Ovary (tissue), 9 donors: ENCODE data around the gene MAP3K10. TPM values are rescaled to one million over a fixed set of nuclear protein-coding genes. Genes with fewer than 3 reads are reported as not detected.

ENCODE experiments used
- DNase-seq, 5 donors: peaks; one replicate each; pipeline ENCODE4 v3.0.0-alpha.2; 2019 to 2020
- H3K27ac ChIP-seq, 2 donors: fragments of 200-600 bp; one replicate each; pipeline versions ENCODE4 v1.5.1 to v1.8.0; 2019 to 2022
- H3K27me3 ChIP-seq: fragments of 200-600 bp; one replicate; pipeline ENCODE4 v1.8.0; 2022
- H3K36me3 ChIP-seq: fragments of 200-600 bp; sonication (generic); one replicate; pipeline ENCODE4 v1.5.1; 2019
- H3K4me1 ChIP-seq: one replicate; pipeline ENCODE4 v1.8.1; 2013; ENCODE audit warnings: mild to moderate bottlenecking, moderate library complexity; ENCODE audit not compliant: insufficient read depth
- H3K4me3 ChIP-seq: fragments of 200-600 bp; sonication (generic); one replicate; pipeline ENCODE4 v1.5.1; 2017
- H3K9me3 ChIP-seq, 2 donors: fragments of 200-600 bp in 1 of 2; sonication (generic) in 1 of 2; one replicate each; pipeline versions ENCODE4 v1.5.1 to v1.8.1; 2013 to 2019; ENCODE audit warnings: mild to moderate bottlenecking in 1 of 2, moderate library complexity in 1 of 2
- EP300 ChIP-seq: sonication (generic); formaldehyde crosslinking; IDR thresholded peaks from one replicate; pipeline ENCODE4 v1.6.1; 2017; ENCODE audit warnings: antibody characterized with exemption
- POLR2A ChIP-seq: fragments of 450-650 bp; IDR thresholded peaks from one replicate; pipeline ENCODE4 v1.6.1; 2017; ENCODE audit warnings: antibody characterized with exemption, mild to moderate bottlenecking, moderate library complexity
- WGBS, 3 donors: extraction: QIAGEN DNeasy Blood & Tissue Kit in 1 of 3; methylation state at CpG; one replicate each; pipeline versions ENCODE4 v1.1.5 to v1.1.7; 2013 to 2017; 5-methylcytosine and 5-hydroxymethylcytosine counted together
- intact Hi-C, 4 donors: fragments of 100-400 bp; cut with DNase I; formaldehyde crosslinking; loops; one replicate each; pipeline versions ENCODE4 v1.11.0 to v1.15.1; 2022 to 2023
- polyA plus RNA-seq, 2 donors: library from polyadenylated mRNA; stranded (reverse); fragments of 200-250 nt in 1 of 2; fragments of 350-450 nt in 1 of 2; fragmentation: Illumina TruSeq in 1 of 2; extraction: RNeasy Lipid Tissue Mini Kit (QIAGEN cat#74804) in 1 of 2; gene quantifications; one replicate each; pipeline ENCODE4 v1.2.3, GENCODE V29; 2013 to 2014
- total RNA-seq, 7 donors: library from RNA; depleted of rRNA in 2 of 7; stranded (reverse); fragments of >200 nt in 2 of 7; fragmentation: NEBNext Ultra II Directional in 3 of 7; extraction: Animal tissue kit (Norgen Biotek cat#: 25700) in 3 of 7; gene quantifications; one replicate each; pipeline versions ENCODE4 v1.1.0 to v1.2.4, GENCODE V29; 2016 to 2023
- TF ChIP-seq, protein P1 (sequence below), 3 donors: fragments of 450-650 bp in 2 of 3; fragments of 200-600 bp in 1 of 3; IDR thresholded peaks; one replicate each; pipeline versions ENCODE4 v1.5.1 to v1.8.0; 2016 to 2022; ENCODE audit warnings: antibody characterized with exemption in 3 of 3, mild to moderate bottlenecking in 1 of 3
- donor health status: DM: no; HTN: no; CAD: no; lungs with moderate emphysema.
- donor health status: DM: no; HTN: no; CAD: no.
- donor health status: Bipolar disorder and iron deficiency.
- donor health status: DM: yes; HTN: yes; CAD: no.
- donor health status: DM: no; HTN: no; CAD: no.
- donor health status: DM: yes; HTN: yes; CAD: no.

MAP3K10 gene
- total and polyA plus RNA-seq, 9 donors: 1.2 to 26.2 (median 14.6) TPM

DNA sequence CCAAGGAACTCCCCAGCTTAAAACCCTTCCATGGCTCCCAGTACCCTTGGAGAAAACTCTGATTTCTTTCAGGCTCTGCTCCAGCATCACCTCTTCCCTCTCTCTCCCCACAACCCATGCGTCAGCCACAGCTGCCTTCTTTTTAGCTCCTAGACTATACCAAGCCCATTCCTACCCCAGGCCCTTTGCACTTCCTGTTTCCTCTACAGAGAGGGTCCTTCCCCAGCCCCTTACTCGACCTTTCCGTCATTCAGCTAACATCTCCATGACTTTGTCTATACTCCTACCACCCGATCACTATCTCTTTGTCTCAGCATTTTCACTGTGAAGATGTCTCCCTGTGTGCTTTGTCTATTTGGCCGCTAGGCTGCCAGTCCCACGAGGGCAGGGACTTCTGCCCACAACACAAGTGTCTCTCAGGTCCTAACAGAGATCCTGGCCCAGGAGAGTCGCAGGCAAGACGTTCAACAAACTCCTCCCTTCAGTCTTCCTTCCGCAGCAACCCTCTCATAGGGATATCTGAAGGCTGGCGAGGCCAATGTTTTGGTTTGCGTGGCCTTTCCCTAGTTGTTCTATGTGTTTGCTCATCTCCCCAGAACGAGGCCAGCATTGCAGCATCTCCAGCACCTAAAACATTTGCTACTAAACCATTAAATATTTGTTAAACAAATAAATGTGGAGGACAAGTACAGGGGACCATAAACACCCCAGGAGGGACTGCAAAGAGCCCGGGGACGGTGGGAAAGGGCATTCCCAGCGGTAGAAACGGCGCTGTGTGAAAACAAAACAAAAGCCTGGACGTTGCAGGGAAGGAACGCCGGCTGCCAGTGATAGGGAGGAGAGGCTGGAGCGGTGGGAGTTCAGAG, 34.4 kb downstream of the MAP3K10 start:
- no peaks in the 10 kb centered on the region for H3K9me3 ChIP-seq
- TF ChIP-seq EP300 (no peak), POLR2A (no peak)
- TF ChIP-seq, protein P1, sequence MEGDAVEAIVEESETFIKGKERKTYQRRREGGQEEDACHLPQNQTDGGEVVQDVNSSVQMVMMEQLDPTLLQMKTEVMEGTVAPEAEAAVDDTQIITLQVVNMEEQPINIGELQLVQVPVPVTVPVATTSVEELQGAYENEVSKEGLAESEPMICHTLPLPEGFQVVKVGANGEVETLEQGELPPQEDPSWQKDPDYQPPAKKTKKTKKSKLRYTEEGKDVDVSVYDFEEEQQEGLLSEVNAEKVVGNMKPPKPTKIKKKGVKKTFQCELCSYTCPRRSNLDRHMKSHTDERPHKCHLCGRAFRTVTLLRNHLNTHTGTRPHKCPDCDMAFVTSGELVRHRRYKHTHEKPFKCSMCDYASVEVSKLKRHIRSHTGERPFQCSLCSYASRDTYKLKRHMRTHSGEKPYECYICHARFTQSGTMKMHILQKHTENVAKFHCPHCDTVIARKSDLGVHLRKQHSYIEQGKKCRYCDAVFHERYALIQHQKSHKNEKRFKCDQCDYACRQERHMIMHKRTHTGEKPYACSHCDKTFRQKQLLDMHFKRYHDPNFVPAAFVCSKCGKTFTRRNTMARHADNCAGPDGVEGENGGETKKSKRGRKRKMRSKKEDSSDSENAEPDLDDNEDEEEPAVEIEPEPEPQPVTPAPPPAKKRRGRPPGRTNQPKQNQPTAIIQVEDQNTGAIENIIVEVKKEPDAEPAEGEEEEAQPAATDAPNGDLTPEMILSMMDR (IDR thresholded peaks at IDR 0.05): no peak
- intact Hi-C loops: no loop called here
- H3K36me3 ChIP-seq: no peaks in the 10 kb centered on the region
- H3K27ac ChIP-seq: no peak overlapping the region
- DNase-seq: no peak
- H3K27me3 ChIP-seq: no peaks in the 10 kb centered on the region
- WGBS, 3 donors: 16 to 20% (median 19%) methylated on average over 21 of the region's 21 CpGs
- H3K4me3 ChIP-seq: peak overlapping the region; percentile 27
- peaks cover 10% of the 10 kb centered on the region for H3K4me1 ChIP-seq

GRCh38 chr19:40228346-40228745, 37.1 kb downstream of the MAP3K10 start:
- intact Hi-C loops: no loop called here
- no peaks in the 10 kb centered on the region for H3K27me3 ChIP-seq
- H3K36me3 ChIP-seq: no peaks in the 10 kb centered on the region
- TF ChIP-seq EP300 (no peak), POLR2A (no peak)
- TF ChIP-seq, protein P1 (IDR thresholded peaks at IDR 0.05): no peak
- no peak overlapping the region for H3K27ac ChIP-seq
- no peak for DNase-seq
- 44 to 54% (median 48%) methylated on average over 10 of the region's 10 CpGs for WGBS, 3 donors
- no peaks in the 10 kb centered on the region for H3K9me3 ChIP-seq
- H3K4me1 ChIP-seq: peaks cover 10% of the 10 kb centered on the region
- H3K4me3 ChIP-seq: no peak overlapping the region

DNA sequence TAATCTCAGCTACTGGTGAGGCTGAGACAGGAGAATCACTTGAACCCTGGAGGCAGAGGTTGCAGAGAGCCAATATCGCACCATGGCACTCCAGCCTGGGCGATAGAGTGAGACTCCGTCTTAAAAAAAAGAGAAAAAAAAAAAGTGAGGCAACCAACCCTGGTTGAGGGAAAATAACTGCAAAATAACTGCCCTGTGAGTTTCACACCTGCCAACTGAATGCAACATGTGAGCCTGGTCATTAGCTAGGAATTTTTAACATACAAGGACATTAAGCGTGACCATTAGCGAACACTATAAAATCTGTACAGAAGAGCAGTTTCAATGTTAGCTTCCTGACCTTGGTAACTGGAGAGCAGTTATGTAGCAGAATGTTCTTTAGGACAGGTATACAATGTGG, 37.6 kb downstream of the MAP3K10 start:
- intact Hi-C loops: no loop called here
- Histone ChIP-seq H3K4me3 (no peak overlapping the region), H3K27me3 (no peaks in the 10 kb centered on the region), H3K4me1 (peaks cover 10% of the 10 kb centered on the region), H3K36me3 (no peaks in the 10 kb centered on the region), H3K27ac (no peak overlapping the region), H3K9me3 (no peaks in the 10 kb centered on the region)
- no peak for DNase-seq
- TF ChIP-seq EP300: no peak
- TF ChIP-seq, protein P1 (IDR thresholded peaks at IDR 0.05): no peak
- TF ChIP-seq POLR2A: no peak
- WGBS, 3 donors: 68 to 79% (median 76%) methylated on average over 5 of the region's 5 CpGs

DNA sequence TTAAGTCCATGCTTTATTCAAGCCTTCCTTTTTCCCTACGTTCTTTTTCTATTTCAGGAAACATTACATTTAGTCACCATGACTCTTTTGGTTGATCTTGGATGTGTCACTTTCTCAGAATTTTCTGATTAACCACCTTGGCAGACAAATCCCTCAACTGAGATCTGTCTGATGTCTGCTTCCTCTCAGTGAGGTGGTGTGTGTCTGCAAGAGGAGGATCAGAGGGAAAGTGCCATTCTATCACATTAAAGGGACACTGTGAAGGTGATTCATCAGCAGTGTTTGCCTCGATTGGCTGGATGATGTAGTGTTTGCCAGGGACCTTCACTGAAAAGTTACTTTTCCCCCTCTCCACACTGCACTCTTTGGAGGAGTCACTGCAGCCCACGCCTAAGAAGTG, 38.3 kb downstream of the MAP3K10 start:
- H3K4me3 ChIP-seq: no peak overlapping the region
- intact Hi-C loops: no loop called here
- no peaks in the 10 kb centered on the region for H3K36me3 ChIP-seq
- no peak for TF ChIP-seq POLR2A
- TF ChIP-seq, protein P1 (IDR thresholded peaks at IDR 0.05): no peak
- H3K27me3 ChIP-seq: no peaks in the 10 kb centered on the region
- no peaks in the 10 kb centered on the region for H3K9me3 ChIP-seq
- H3K4me1 ChIP-seq: peaks cover 10% of the 10 kb centered on the region
- H3K27ac ChIP-seq: no peak overlapping the region
- WGBS, 3 donors: 20 to 27% (median 20%) methylated on average over 3 of the region's 3 CpGs
- no peak for DNase-seq
